ENCODE results near the gene FSHB. TPM values are rescaled to one million over a fixed set of nuclear protein-coding genes. Genes with fewer than 3 reads are reported as not detected.

FSHB gene
- total and polyA plus RNA-seq, 2 of the 4 experiments (the other 2 are of a cell fraction) = not detected

- no CpG with 5 or more reads among the region's 3 CpGs for WGBS, 2 experiments (ENCODE audit: extremely low coverage in 2 of 2, insufficient read length in 1 of 2)
- Histone ChIP-seq H4K8ac (ENCODE audit: low read depth in 2 of 2, low read length in 2 of 2) (no peak overlapping the region), H3K79me1 (ENCODE audit: low read depth in 1 of 2, low read length in 2 of 2) (no peaks in the 10 kb centered on the region), H3K27me3 (ENCODE audit: control insufficient read depth, insufficient read depth, low read length) (no peaks in the 10 kb centered on the region), H3K18ac (ENCODE audit: low read depth, low read length) (no peak overlapping the region), H3K9ac (ENCODE audit: low read depth, low read length) (no peak overlapping the region), H2AK5ac (ENCODE audit: low read depth, low read length) (no peak overlapping the region), H3K4me1 (ENCODE audit: control insufficient read depth, insufficient read depth, low read length) (no peaks in the 10 kb centered on the region), H3K4me2 (ENCODE audit: low read depth, low read length) (no peak overlapping the region), H2BK15ac (ENCODE audit: low read depth, low read length) (no peak overlapping the region), H3K36me3 (ENCODE audit: control insufficient read depth, insufficient read depth, low read length) (no peaks in the 10 kb centered on the region), H3K56ac (ENCODE audit: extremely low read depth, insufficient read depth, low read length) (no peak overlapping the region), H3K9me1 (ENCODE audit: insufficient read depth, low read length) (no peaks in the 10 kb centered on the region), H3K9me3 (ENCODE audit: control insufficient read depth, insufficient read depth, low read length) (no peaks in the 10 kb centered on the region), H2AFZ (replicated peaks; ENCODE audit: low read length, poor library complexity) (no peak overlapping the region), H3K27ac (ENCODE audit: insufficient read depth, low read length) (no peak overlapping the region), H3K14ac (replicated peaks; ENCODE audit: low read depth, low read length) (no peak overlapping the region), H3K4me3 (ENCODE audit: insufficient read depth, low read depth, low read length) (no peak overlapping the region), H2BK120ac (ENCODE audit: low read depth, low read length) (no peak overlapping the region), H2AK9ac (replicated peaks; ENCODE audit: low read depth, low read length, poor library complexity) (no peak overlapping the region), H4K91ac (ENCODE audit: insufficient read depth, low read depth, low read length) (no peak overlapping the region), H3K4ac (ENCODE audit: low read depth, low read length) (no peak overlapping the region), H4K5ac (ENCODE audit: low read depth, low read length) (no peak overlapping the region), H4K20me1 (ENCODE audit: insufficient read depth, low read length) (no peaks in the 10 kb centered on the region), H3K23ac (ENCODE audit: low read depth, low read length) (no peak overlapping the region), H2BK5ac (ENCODE audit: low read depth, low read length, poor library complexity, severe bottlenecking) (no peak overlapping the region), H2BK20ac (ENCODE audit: low read depth, low read length) (no peak overlapping the region)
- POLR2A ChIA-PET (ENCODE audit: unreplicated experiment) = no interaction called here
- CTCF ChIA-PET = no interaction called here
- in situ Hi-C loops (cut with MboI; ENCODE audit: low sequenced_read_pairs) (no loop called here), dilution Hi-C loops (cut with HindIII; ENCODE audit: low sequenced_read_pairs, unreplicated experiment) (no loop called here), intact Hi-C loops (cut with micrococcal nuclease) (no loop called here)
- TF ChIP-seq NFE2L2 (IDR thresholded peaks at IDR 0.05; ENCODE audit: low read depth, low read length) (no peak), BHLHE40 (IDR thresholded peaks at IDR 0.05; ENCODE audit: low read depth, low read length) (no peak), RCOR1 (IDR thresholded peaks at IDR 0.05; ENCODE audit: insufficient replicate concordance, low read length) (no peak), SMC3 (IDR thresholded peaks at IDR 0.05; ENCODE audit: low read depth, low read length) (no peak), CEBPB (IDR thresholded peaks at IDR 0.05; ENCODE audit: low read depth, low read length) (no peak), RAD21 (IDR thresholded peaks at IDR 0.05; ENCODE audit: low read length) (no peak), RFX5 (IDR thresholded peaks at IDR 0.05; ENCODE audit: low read depth, low read length) (no peak), FOS (IDR thresholded peaks at IDR 0.05; ENCODE audit: low read depth, low read length) (no peak)
- ATAC-seq (ENCODE audit: low read depth) = no peak
- DNase-seq = no peak
- BruUV-seq (replicated peaks) = no TSS peak
These were observed 26.2 kb downstream of the FSHB start for GRCh38 chr11:30257058-30257457.
